HG03469 (cell line): ENCODE data around the gene CALML5.

Source experiments
- ATAC-seq: cut with Tn5 transposase; IDR thresholded peaks from one replicate; pipeline ENCODE4 v1.9.1; 2021; ENCODE audit warnings: mild to moderate bottlenecking, moderate library complexity, moderate number of reproducible peaks; ENCODE audit not compliant: unreplicated experiment

CALML5 gene

GRCh38 chr10:5499493-5500140 lies at the start of gene CALML5:
TSS of gene CALML5 (minus strand) at chr10:5499570. CDS start at chr10:5499438, 132 bp downstream.
- ATAC-seq: no peak

- no peak for ATAC-seq
Observed at GRCh38 chr10:5547931-5548660, 48.7 kb upstream of the CALML5 start.

- ATAC-seq: no peak
Observed at GRCh38 chr10:5547681-5547930, 48.2 kb upstream of the CALML5 start.

GRCh38 chr10:5546891-5547680 lies 47.7 kb upstream of the CALML5 start:
- no peak for ATAC-seq

GRCh38 chr10:5545778-5546710 lies 46.7 kb upstream of the CALML5 start:
- no peak for ATAC-seq

- ATAC-seq: no peak
Observed at GRCh38 chr10:5545426-5545777, 46.0 kb upstream of the CALML5 start.

GRCh38 chr10:5545011-5545410 lies 45.6 kb upstream of the CALML5 start:
- ATAC-seq: no peak

- ATAC-seq: no peak
Observed at GRCh38 chr10:5544216-5544805, 44.9 kb upstream of the CALML5 start.

- no peak for ATAC-seq
Observed at GRCh38 chr10:5543623-5544022, 44.3 kb upstream of the CALML5 start.

GRCh38 chr10:5542100-5542499 lies 42.7 kb upstream of the CALML5 start:
- ATAC-seq: no peak

GRCh38 chr10:5540891-5541290 lies 41.5 kb upstream of the CALML5 start:
- no peak for ATAC-seq

GRCh38 chr10:5540080-5540479 lies 40.7 kb upstream of the CALML5 start:
- no peak for ATAC-seq

- no peak for ATAC-seq
Observed at GRCh38 chr10:5538892-5539651, 39.7 kb upstream of the CALML5 start.

GRCh38 chr10:5538446-5538845 lies 39.1 kb upstream of the CALML5 start:
- no peak for ATAC-seq

- ATAC-seq: no peak
Observed at GRCh38 chr10:5537684-5538083, 38.3 kb upstream of the CALML5 start.

- ATAC-seq: no peak
Observed at GRCh38 chr10:5536486-5537081, 37.2 kb upstream of the CALML5 start.

- no peak for ATAC-seq
Observed at GRCh38 chr10:5534880-5535856, 35.8 kb upstream of the CALML5 start.

GRCh38 chr10:5534051-5534821 lies 34.9 kb upstream of the CALML5 start:
- ATAC-seq: no peak
